Measurements from ENCODE around the gene TCF4.

TCF4 gene

GRCh38 chr18:55286257-55286825, 301.7 kb downstream of the TCF4 start:
- H3K79me2 ChIP-seq (ENCODE audit: low read length), result peaks cover 98% of the 10 kb centered on the region
- no peak overlapping the region for H3K9ac ChIP-seq (ENCODE audit: low read length)
- H3K27me3 ChIP-seq (replicated peaks; ENCODE audit: insufficient read depth, low read length), result no peaks in the 10 kb centered on the region
- no peaks in the 10 kb centered on the region for H3K9me2 ChIP-seq (replicated peaks; ENCODE audit: insufficient read depth, low read length)
- no peak overlapping the region for H3K27ac ChIP-seq (ENCODE audit: low read length)
- no peaks in the 10 kb centered on the region for H3K36me3 ChIP-seq (replicated peaks; ENCODE audit: insufficient read depth, low read length)
- H3K9me3 ChIP-seq (replicated peaks; ENCODE audit: insufficient read depth, low read length), result no peaks in the 10 kb centered on the region
- no peaks in the 10 kb centered on the region for H3F3A ChIP-seq (ENCODE audit: insufficient read depth, low read length)
- DNase-seq, result no peak
- H2AFZ ChIP-seq (ENCODE audit: low read length), result no peak overlapping the region
- H4K20me1 ChIP-seq (ENCODE audit: insufficient read depth, low read length), result peaks cover 8% of the 10 kb centered on the region
- peaks cover 3% of the 10 kb centered on the region; the same call in 1 of the 2 replicates for H3K4me1 ChIP-seq (ENCODE audit: low read length)
- TF ChIP-seq EZH2phosphoT487 (IDR thresholded peaks at IDR 0.05; ENCODE audit: low read length) (no peak), CTCF (IDR thresholded peaks at IDR 0.05; ENCODE audit: low read length) (no peak), EZH2 (optimal IDR thresholded peaks at IDR 0.05; ENCODE audit: low read depth, low read length) (no peak)
- H3K4me3 ChIP-seq (ENCODE audit: low read length), result no peak overlapping the region
- no peak overlapping the region for H3K4me2 ChIP-seq (ENCODE audit: low read depth, low read length)

GRCh38 chr18:55284614-55285013, 303.4 kb downstream of the TCF4 start:
- Histone ChIP-seq H4K20me1 (ENCODE audit: insufficient read depth, low read length) (peaks cover 6% of the 10 kb centered on the region), H3K27me3 (replicated peaks; ENCODE audit: insufficient read depth, low read length) (no peaks in the 10 kb centered on the region), H3K4me3 (ENCODE audit: low read length) (no peak overlapping the region), H3K36me3 (replicated peaks; ENCODE audit: insufficient read depth, low read length) (no peaks in the 10 kb centered on the region), H3K9me2 (replicated peaks; ENCODE audit: insufficient read depth, low read length) (no peaks in the 10 kb centered on the region), H3K4me2 (ENCODE audit: low read depth, low read length) (no peak overlapping the region), H3F3A (ENCODE audit: insufficient read depth, low read length) (peaks cover 16% of the 10 kb centered on the region), H3K4me1 (ENCODE audit: low read length) (peaks cover 18% of the 10 kb centered on the region), H2AFZ (ENCODE audit: low read length) (no peak overlapping the region), H3K27ac (ENCODE audit: low read length) (no peak overlapping the region), H3K9ac (ENCODE audit: low read length) (no peak overlapping the region), H3K9me3 (replicated peaks; ENCODE audit: insufficient read depth, low read length) (no peaks in the 10 kb centered on the region), H3K79me2 (ENCODE audit: low read length) (peaks cover 98% of the 10 kb centered on the region)
- TF ChIP-seq EZH2 (optimal IDR thresholded peaks at IDR 0.05; ENCODE audit: low read depth, low read length) (no peak), EZH2phosphoT487 (IDR thresholded peaks at IDR 0.05; ENCODE audit: low read length) (no peak), CTCF (IDR thresholded peaks at IDR 0.05; ENCODE audit: low read length) (no peak)
- no peak for DNase-seq

GRCh38 chr18:55283309-55283708, 304.7 kb downstream of the TCF4 start:
- no peak overlapping the region for H3K9ac ChIP-seq (ENCODE audit: low read length)
- H3K27me3 ChIP-seq (replicated peaks; ENCODE audit: insufficient read depth, low read length), result no peaks in the 10 kb centered on the region
- H3K36me3 ChIP-seq (replicated peaks; ENCODE audit: insufficient read depth, low read length), result no peaks in the 10 kb centered on the region
- peaks cover 95% of the 10 kb centered on the region for H3K79me2 ChIP-seq (ENCODE audit: low read length)
- no peak for TF ChIP-seq EZH2phosphoT487 (IDR thresholded peaks at IDR 0.05; ENCODE audit: low read length)
- TF ChIP-seq CTCF (IDR thresholded peaks at IDR 0.05; ENCODE audit: low read length), result no peak
- TF ChIP-seq EZH2 (optimal IDR thresholded peaks at IDR 0.05; ENCODE audit: low read depth, low read length), result no peak
- no peak overlapping the region for H3K27ac ChIP-seq (ENCODE audit: low read length)
- no peak overlapping the region for H3K4me2 ChIP-seq (ENCODE audit: low read depth, low read length)
- no peak overlapping the region for H2AFZ ChIP-seq (ENCODE audit: low read length)
- H3K4me3 ChIP-seq (ENCODE audit: low read length), result no peak overlapping the region
- H3K9me2 ChIP-seq (replicated peaks; ENCODE audit: insufficient read depth, low read length), result no peaks in the 10 kb centered on the region
- H4K20me1 ChIP-seq (ENCODE audit: insufficient read depth, low read length), result 0 out of 2 replicates have a peak, but pooled peaks cover 2% of the 10 kb centered on the region
- H3F3A ChIP-seq (ENCODE audit: insufficient read depth, low read length), result peaks cover 19% of the 10 kb centered on the region
- H3K9me3 ChIP-seq (replicated peaks; ENCODE audit: insufficient read depth, low read length), result no peaks in the 10 kb centered on the region
- H3K4me1 ChIP-seq (ENCODE audit: low read length), result peaks cover 25% of the 10 kb centered on the region
- no peak for DNase-seq
